Heart left ventricle (tissue), 16 donors: Measurements from ENCODE around the gene BRMS1. TPM values are rescaled to one million over a fixed set of nuclear protein-coding genes. Genes with fewer than 3 reads are reported as not detected.

Experiments used
- ATAC-seq, 4 donors: fragments of 200-7000 bp; cut with Tn5 transposase; one replicate each; pipeline ENCODE4 v1.9.1; 2020 to 2022; ENCODE audit warnings: moderate library complexity in 4 of 4, mild to moderate bottlenecking in 3 of 4, moderate number of reproducible peaks in 1 of 4
- DNase-seq, 5 donors: peaks; one replicate each; pipeline ENCODE4 v3.0.0-alpha.2; 2020
- H3K27ac ChIP-seq, 12 donors: fragments of 200-600 bp; sonication (generic) in 4 of 12; one replicate each; pipeline versions ENCODE4 v1.5.0 to v1.8.0; 2016 to 2022; ENCODE audit warnings: mild to moderate bottlenecking in 2 of 12
- H3K27me3 ChIP-seq, 9 donors: fragments of 200-600 bp; sonication (generic) in 2 of 9; one replicate each; pipeline versions ENCODE4 v1.5.1 to v1.8.0; 2016 to 2022; ENCODE audit warnings: mild to moderate bottlenecking in 3 of 9
- H3K36me3 ChIP-seq, 9 donors: fragments of 200-600 bp; sonication (generic) in 2 of 9; one replicate each; pipeline versions ENCODE4 v1.5.0 to v1.8.0; 2018 to 2022; ENCODE audit warnings: mild to moderate bottlenecking in 2 of 9
- H3K4me1 ChIP-seq, 12 donors: fragments of 200-600 bp; sonication (generic) in 4 of 12; one replicate each; pipeline versions ENCODE4 v1.5.0 to v1.8.0; 2016 to 2022; ENCODE audit warnings: mild to moderate bottlenecking in 3 of 12
- H3K4me3 ChIP-seq, 12 donors: fragments of 200-600 bp; sonication (generic) in 4 of 12; one replicate each; pipeline versions ENCODE4 v1.5.0 to v1.8.0; 2017 to 2022; ENCODE audit warnings: mild to moderate bottlenecking in 9 of 12, moderate library complexity in 4 of 12
- H3K9me3 ChIP-seq, 12 donors: fragments of 200-600 bp; sonication (generic) in 4 of 12; one replicate each; pipeline versions ENCODE4 v1.5.0 to v1.8.0; 2016 to 2022; ENCODE audit warnings: mild to moderate bottlenecking in 1 of 12
- CTCF ChIP-seq, 12 donors: fragments of 200-600 bp; sonication (generic) in 4 of 12; IDR thresholded peaks; one replicate each; pipeline versions ENCODE4 v1.5.0 to v1.8.0; 2018 to 2022; ENCODE audit warnings: antibody characterized with exemption in 12 of 12, mild to moderate bottlenecking in 5 of 12
- POLR2A ChIP-seq, 2 donors: fragments of 450-650 bp; IDR thresholded peaks; one replicate each; pipeline ENCODE4 v1.6.1; 2017; ENCODE audit warnings: antibody characterized with exemption in 2 of 2, mild to moderate bottlenecking in 2 of 2, moderate library complexity in 2 of 2
- WGBS, 4 donors: extraction: QIAGEN DNeasy Blood & Tissue Kit in 2 of 4; methylation state at CpG; one replicate each; pipeline versions ENCODE4 v1.1.5 to v1.1.7; 2013 to 2018; 5-methylcytosine and 5-hydroxymethylcytosine counted together
- intact Hi-C, 10 donors: fragments of 100-400 bp; cut with DNase I; formaldehyde crosslinking; loops; one replicate each; pipeline versions ENCODE4 v1.11.1 to v1.14.2; 2022
- polyA plus RNA-seq, 2 donors: library from polyadenylated mRNA; stranded (reverse); fragments of 200-250 nt; gene quantifications; one replicate each; pipeline ENCODE4 v1.2.3, GENCODE V29; 2013
- total RNA-seq, 9 donors: library from RNA; depleted of rRNA in 2 of 9; stranded (reverse); fragments of >200 nt in 2 of 9; fragmentation: NEBNext Ultra II Directional in 3 of 9; extraction: Animal tissue kit (Norgen Biotek cat#: 25700) in 3 of 9; gene quantifications; one replicate each; pipeline versions ENCODE4 v1.1.0 to v1.2.4, GENCODE V29; 2016 to 2023
- donor health status: ischemic (EF 13 %, LVEDD 7.1; RV severe dilation, severe dysfunction).
- donor health status: healthy with polysubstance abuse.
- donor health status: DM: no; HTN: yes; CAD: no.
- donor health status: DM: no; HTN: no; CAD: no.
- donor health status: ischemic (EF 25% LVEDD 6.9; RV normal size, moderate dysfunction).
- donor health status: ischemic (EF 25% LVEDD 5.7; RV mildly dilated, moderate dysfunction).
- donor health status: healthy.
- donor health status: DM: yes; HTN: yes; CAD: no.
- donor health status: ischemic (EF 35%, LVEDD 5.7; RV mildly dilated, moderate dysfunction).
- donor health status: nonischemic (EF 11% LVEDD 7.7; RV severe dilation, severe dysfunction).
- donor health status: DM: yes; HTN: yes; CAD: no.
- donor health status: PGD.
- donor health status: ischemic (EF 29% LVEDD 5.4; RV normal size, mild dysfunction).
- donor health status: nonischemic (EF 23%, LVEDD 6.1; RV moderate dilation, normal function).

Gene BRMS1
- total and polyA plus RNA-seq, 11 donors = 9.7 to 77.4 (median 22.7) TPM

- no peak for TF ChIP-seq CTCF (IDR thresholded peaks at IDR 0.05)
- TF ChIP-seq POLR2A (IDR thresholded peaks at IDR 0.05) = no peak
- WGBS, 4 donors = 50 to 67% (median 63%) methylated on average over 2 of the region's 2 CpGs
- Histone ChIP-seq H3K36me3 (peaks cover 0 to 6% (median 0%) of the 10 kb centered on the region in 9 donors), H3K9me3 (no peaks in the 10 kb centered on the region), H3K4me3 (no peak overlapping the region), H3K27me3 (no peaks in the 10 kb centered on the region), H3K27ac (no peak overlapping the region), H3K4me1 (peaks cover 0 to 35% (median 25%) of the 10 kb centered on the region in 12 donors)
- intact Hi-C loops = loop anchor here in 5 of 10 donors (5.0 to 10.0 kb wide), 3 partner anchors 37 to 484 kb away; partner anchors contain the start of gene MUS81 (in 1 of the 5)
- DNase-seq (no peak), ATAC-seq (no peak)
These were observed 4.1 kb upstream of the BRMS1 start for GRCh38 chr11:66349084-66349386.

- intact Hi-C loops = loop anchor here in 5 of 10 donors (5.0 to 10.0 kb wide), 3 partner anchors 35 to 483 kb away; partner anchors contain the start of gene MUS81 (in 1 of the 5)
- 0 to 1% (median 1%) methylated on average over 18 to 101 of the region's 101 CpGs for WGBS, 4 donors
These were observed 2.7 kb upstream of the BRMS1 start, which contains the start of gene B4GAT1 for GRCh38 chr11:66347425-66348276. Gene B4GAT1, minus strand, starts transcription at chr11:66347629. Its CDS starts 84 bp downstream, at chr11:66347545.

GRCh38 chr11:66346476-66347424 is 1.8 kb upstream of the BRMS1 start:
- Histone ChIP-seq H3K27ac (peak overlapping the region; percentile 59 to 94 (median 90)), H3K4me1 (peaks cover 4 to 47% (median 34%) of the 10 kb centered on the region in 12 donors), H3K9me3 (no peaks in the 10 kb centered on the region), H3K4me3 (peak overlapping the region; percentile 61 to 99 (median 90)), H3K36me3 (peaks cover 0 to 10% (median 3%) of the 10 kb centered on the region in 9 donors), H3K27me3 (no peaks in the 10 kb centered on the region)
- intact Hi-C loops = loop anchor here in 5 of 10 donors (5.0 to 10.0 kb wide), 3 partner anchors 34 to 482 kb away; partner anchors contain the start of gene MUS81 (in 1 of the 5)
- TF ChIP-seq POLR2A (IDR thresholded peaks at IDR 0.05) = no peak
- TF ChIP-seq CTCF (IDR thresholded peaks at IDR 0.05) = no peak
- peak in 2 of 5 donors; percentile 38 to 52 for DNase-seq
- ATAC-seq = peak in 2 of 4 donors; percentile 2 to 8
- WGBS, 4 donors = 31 to 45% (median 35%) methylated on average over 23 to 68 of the region's 68 CpGs

More at GRCh38 chr11:66347425-66348276, 2.7 kb upstream of the BRMS1 start, which contains the start of gene B4GAT1:
- H3K9me3 ChIP-seq = no peaks in the 10 kb centered on the region
- H3K27ac ChIP-seq = peak within 1 kb of the TSS; percentile 68 to 94 (median 90)
- H3K36me3 ChIP-seq = peaks cover 0 to under 1% (median 0%) of the 10 kb centered on the region in 9 donors
- ATAC-seq (peak; percentile 38 to 83 (median 72)), DNase-seq (peak; percentile 79 to 88 (median 82))
- TF ChIP-seq POLR2A (IDR thresholded peaks at IDR 0.05) (no peak), CTCF (IDR thresholded peaks at IDR 0.05) (no peak)
- no peaks in the 10 kb centered on the region for H3K27me3 ChIP-seq
- H3K4me3 ChIP-seq = peak within 1 kb of the TSS; percentile 61 to 99 (median 90)
- peaks cover 4 to 47% (median 34%) of the 10 kb centered on the region in 12 donors for H3K4me1 ChIP-seq
